Right cardiac atrium (tissue), 5 donors: Measurements from ENCODE around the gene TICAM2. TPM values are rescaled to one million over a fixed set of nuclear protein-coding genes. Genes with fewer than 3 reads are reported as not detected.

ENCODE experiments used
- ATAC-seq, 2 donors: fragments of 200-7000 bp; cut with Tn5 transposase; one replicate each; pipeline versions ENCODE4 v1.8.0 to v1.9.1; 2020; ENCODE audit warnings: moderate library complexity in 2 of 2, mild to moderate bottlenecking in 1 of 2
- DNase-seq, 3 donors: peaks; one replicate each; pipeline ENCODE4 v3.0.0-alpha.2; 2020
- H3K27ac ChIP-seq: one replicate; pipeline ENCODE4 v1.5.1; 2013; ENCODE audit warnings: mild to moderate bottlenecking, low read length, control low read depth, moderate library complexity
- H3K27me3 ChIP-seq: one replicate; pipeline ENCODE4 v1.6.1; 2013; ENCODE audit not compliant: control insufficient read depth, insufficient read depth
- H3K4me1 ChIP-seq: one replicate; pipeline ENCODE4 v1.6.1; 2013; ENCODE audit warnings: low read length; ENCODE audit not compliant: control insufficient read depth, insufficient read depth
- H3K4me3 ChIP-seq: one replicate; pipeline ENCODE4 v1.5.1; 2013; ENCODE audit warnings: low read length, control low read depth
- H3K9me3 ChIP-seq: one replicate; pipeline ENCODE4 v1.6.1; 2013; ENCODE audit warnings: low read length; ENCODE audit not compliant: control insufficient read depth
- WGBS: extraction: QIAGEN DNeasy Blood & Tissue Kit; methylation state at CpG from one replicate; pipeline ENCODE4 v1.1.7; 2013; 5-methylcytosine and 5-hydroxymethylcytosine counted together
- intact Hi-C, 4 donors: fragments of 100-400 bp; cut with DNase I; formaldehyde crosslinking; loops; one replicate each; pipeline versions ENCODE4 v1.11.0 to v1.14.0; 2022 to 2023
- polyA plus RNA-seq: library from polyadenylated mRNA; stranded (reverse); fragments of 200-250 nt; gene quantifications from one replicate; pipeline ENCODE4 v1.2.3, GENCODE V29; 2013
- total RNA-seq, 4 donors: library from RNA; stranded (reverse); fragmentation: NEBNext Ultra II Directional; extraction: Animal tissue kit (Norgen Biotek cat#: 25700); gene quantifications; one replicate each; pipeline ENCODE4 v1.2.1, GENCODE V29; 2021
- donor health status: healthy with polysubstance abuse.
- donor health status: DM: no; HTN: yes; CAD: no.
- donor health status: DM: no; HTN: no; CAD: no.
- donor health status: DM: no; HTN: yes; CAD: no; lungs with severe emphysema.
- donor health status: DM: yes; HTN: yes; CAD: no.

Gene TICAM2
- total and polyA plus RNA-seq, 5 donors: 1.5 to 4.3 (median 3.4) TPM

- Histone ChIP-seq H3K4me1 (no peaks in the 10 kb centered on the region), H3K9me3 (no peaks in the 10 kb centered on the region), H3K27me3 (no peaks in the 10 kb centered on the region), H3K27ac (peak overlapping the region; percentile 75), H3K4me3 (peak overlapping the region; percentile 59)
- ATAC-seq: peak; percentile 95 to 96
- DNase-seq: peak; percentile 90 to 96 (median 92)
- intact Hi-C loops: loop anchor here in 2 of 4 donors (5.0 kb wide), 3 partner anchors 203 to 433 kb away; partner anchors contain the start of genes AP3S1 (in 1 of the 2) and ATG12 (in 1 of the 2)
- 10% methylated on average over 8 of the region's 8 CpGs for WGBS
Measured at GRCh38 chr5:115634343-115635132, 32.3 kb upstream of the TICAM2 start.

GRCh38 chr5:115629903-115630302 lies 27.6 kb upstream of the TICAM2 start:
- Histone ChIP-seq H3K27ac (no peak overlapping the region), H3K27me3 (no peaks in the 10 kb centered on the region), H3K4me3 (no peak overlapping the region), H3K4me1 (no peaks in the 10 kb centered on the region), H3K9me3 (no peaks in the 10 kb centered on the region)
- WGBS: 91% methylated on average over 1 of the region's 1 CpG
- no peak for ATAC-seq
- intact Hi-C loops: loop anchor here in 2 of 4 donors (5.0 kb wide), 3 partner anchors 207 to 437 kb away; partner anchors contain the start of genes AP3S1 (in 1 of the 2) and ATG12 (in 1 of the 2)
- DNase-seq: no peak

GRCh38 chr5:115627295-115627865 lies 25.1 kb upstream of the TICAM2 start:
- H3K4me1 ChIP-seq: peaks cover 7% of the 10 kb centered on the region
- intact Hi-C loops: no loop called here
- H3K4me3 ChIP-seq: no peak overlapping the region
- no peaks in the 10 kb centered on the region for H3K9me3 ChIP-seq
- WGBS: 89% methylated on average over 5 of the region's 5 CpGs
- no peak overlapping the region for H3K27ac ChIP-seq
- no peaks in the 10 kb centered on the region for H3K27me3 ChIP-seq
- ATAC-seq (no peak), DNase-seq (no peak)

GRCh38 chr5:115626445-115626823 lies 24.2 kb upstream of the TICAM2 start:
- Histone ChIP-seq H3K4me1 (peaks cover 7% of the 10 kb centered on the region), H3K4me3 (peak overlapping the region; percentile 68), H3K27ac (peak overlapping the region; percentile 91), H3K27me3 (no peaks in the 10 kb centered on the region), H3K9me3 (no peaks in the 10 kb centered on the region)
- intact Hi-C loops: no loop called here
- ATAC-seq (peak; percentile 49), DNase-seq (no peak)
- WGBS: under 1% methylated on average over 9 of the region's 9 CpGs

GRCh38 chr5:115625579-115626444 lies 23.5 kb upstream of the TICAM2 start, which contains the start of gene TMED7:
Gene TMED7, minus strand, starts transcription at chr5:115626036. Its CDS starts 244 bp downstream, at chr5:115625792.
- WGBS: under 1% methylated on average over 77 of the region's 77 CpGs
- peak; percentile 99 for ATAC-seq
- Histone ChIP-seq H3K4me3 (peak within 1 kb of the TSS; percentile 68), H3K27ac (peak within 1 kb of the TSS; percentile 91), H3K27me3 (no peaks in the 10 kb centered on the region), H3K9me3 (no peaks in the 10 kb centered on the region), H3K4me1 (peaks cover 7% of the 10 kb centered on the region)
- peak; percentile 100 for DNase-seq
- intact Hi-C loops: no loop called here

- no peak overlapping the region for H3K27ac ChIP-seq
- WGBS: 22% methylated on average over 3 of the region's 3 CpGs
- peak overlapping the region; percentile 55 for H3K4me3 ChIP-seq
- no peaks in the 10 kb centered on the region for H3K9me3 ChIP-seq
- no peak for DNase-seq
- peaks cover 7% of the 10 kb centered on the region for H3K4me1 ChIP-seq
- H3K27me3 ChIP-seq: no peaks in the 10 kb centered on the region
- intact Hi-C loops: no loop called here
- ATAC-seq: no peak
Measured at GRCh38 chr5:115624994-115625393, 22.7 kb upstream of the TICAM2 start.

GRCh38 chr5:115623658-115624057 lies 21.4 kb upstream of the TICAM2 start:
- H3K4me1 ChIP-seq: peaks cover 7% of the 10 kb centered on the region
- no peak overlapping the region for H3K27ac ChIP-seq
- ATAC-seq: no peak
- intact Hi-C loops: no loop called here
- DNase-seq: no peak
- no peaks in the 10 kb centered on the region for H3K9me3 ChIP-seq
- WGBS: 45% methylated on average over 5 of the region's 5 CpGs
- peak overlapping the region; percentile 55 for H3K4me3 ChIP-seq
- H3K27me3 ChIP-seq: no peaks in the 10 kb centered on the region

GRCh38 chr5:115621365-115621900 lies 19.2 kb upstream of the TICAM2 start:
- ATAC-seq (no peak), DNase-seq (no peak)
- no peaks in the 10 kb centered on the region for H3K27me3 ChIP-seq
- H3K4me1 ChIP-seq: peaks cover 7% of the 10 kb centered on the region
- intact Hi-C loops: no loop called here
- 71% methylated on average over 4 of the region's 4 CpGs for WGBS
- no peaks in the 10 kb centered on the region for H3K9me3 ChIP-seq
- H3K4me3 ChIP-seq: no peak overlapping the region
- no peak overlapping the region for H3K27ac ChIP-seq

GRCh38 chr5:115616892-115617291 lies 14.6 kb upstream of the TICAM2 start:
- intact Hi-C loops: no loop called here
- 82% methylated on average over 1 of the region's 1 CpG for WGBS
- H3K4me1 ChIP-seq: no peaks in the 10 kb centered on the region
- DNase-seq: no peak
- H3K27ac ChIP-seq: no peak overlapping the region
- no peaks in the 10 kb centered on the region for H3K9me3 ChIP-seq
- H3K4me3 ChIP-seq: no peak overlapping the region
- no peak for ATAC-seq
- H3K27me3 ChIP-seq: no peaks in the 10 kb centered on the region

GRCh38 chr5:115616472-115616871 lies 14.2 kb upstream of the TICAM2 start:
- DNase-seq: no peak
- Histone ChIP-seq H3K9me3 (no peaks in the 10 kb centered on the region), H3K27me3 (no peaks in the 10 kb centered on the region), H3K27ac (no peak overlapping the region), H3K4me3 (no peak overlapping the region), H3K4me1 (no peaks in the 10 kb centered on the region)
- intact Hi-C loops: no loop called here
- ATAC-seq: no peak
